Breast epithelium (tissue), 3 donors: Measurements from ENCODE around the gene SLC35B4.

Experiments
- POLR2A ChIP-seq: fragments of 450-650 bp; IDR thresholded peaks from one replicate; pipeline ENCODE4 v1.6.1; 2016; ENCODE audit warnings: antibody characterized with exemption, mild to moderate bottlenecking, moderate library complexity
- POLR2AphosphoS5 ChIP-seq, 3 donors: sonication (generic); formaldehyde crosslinking; IDR thresholded peaks; one replicate each; pipeline ENCODE4 v1.6.1; 2017; ENCODE audit warnings: antibody characterized with exemption in 3 of 3
- TF ChIP-seq, protein P1 (sequence below), 3 donors: fragments of 450-650 bp; IDR thresholded peaks; one replicate each; pipeline ENCODE4 v1.5.1; 2016 to 2017; ENCODE audit warnings: antibody characterized with exemption in 3 of 3, mild to moderate bottlenecking in 3 of 3, moderate library complexity in 3 of 3

DNA sequence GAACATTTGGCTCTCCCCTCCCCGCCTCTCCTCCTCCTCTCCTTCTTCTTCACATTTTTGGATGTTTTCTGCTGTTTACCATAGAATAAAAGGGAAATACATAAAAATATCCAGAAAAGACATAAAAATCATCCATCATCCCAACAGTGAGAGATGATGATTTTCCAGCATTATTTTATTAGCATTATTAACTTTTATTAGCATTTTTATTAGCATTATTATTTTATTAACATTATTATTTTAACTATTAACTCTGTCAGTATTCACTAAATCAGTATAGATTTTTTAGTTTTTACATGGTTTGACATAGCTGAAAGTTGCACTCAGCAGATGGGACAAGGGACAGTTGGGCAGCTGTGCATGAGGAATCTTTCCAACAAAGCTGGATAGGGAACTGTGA, 16.2 kb upstream of the SLC35B4 start:
- TF ChIP-seq, protein P1, sequence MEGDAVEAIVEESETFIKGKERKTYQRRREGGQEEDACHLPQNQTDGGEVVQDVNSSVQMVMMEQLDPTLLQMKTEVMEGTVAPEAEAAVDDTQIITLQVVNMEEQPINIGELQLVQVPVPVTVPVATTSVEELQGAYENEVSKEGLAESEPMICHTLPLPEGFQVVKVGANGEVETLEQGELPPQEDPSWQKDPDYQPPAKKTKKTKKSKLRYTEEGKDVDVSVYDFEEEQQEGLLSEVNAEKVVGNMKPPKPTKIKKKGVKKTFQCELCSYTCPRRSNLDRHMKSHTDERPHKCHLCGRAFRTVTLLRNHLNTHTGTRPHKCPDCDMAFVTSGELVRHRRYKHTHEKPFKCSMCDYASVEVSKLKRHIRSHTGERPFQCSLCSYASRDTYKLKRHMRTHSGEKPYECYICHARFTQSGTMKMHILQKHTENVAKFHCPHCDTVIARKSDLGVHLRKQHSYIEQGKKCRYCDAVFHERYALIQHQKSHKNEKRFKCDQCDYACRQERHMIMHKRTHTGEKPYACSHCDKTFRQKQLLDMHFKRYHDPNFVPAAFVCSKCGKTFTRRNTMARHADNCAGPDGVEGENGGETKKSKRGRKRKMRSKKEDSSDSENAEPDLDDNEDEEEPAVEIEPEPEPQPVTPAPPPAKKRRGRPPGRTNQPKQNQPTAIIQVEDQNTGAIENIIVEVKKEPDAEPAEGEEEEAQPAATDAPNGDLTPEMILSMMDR (IDR thresholded peaks at IDR 0.05) = no peak
- TF ChIP-seq POLR2A (no peak), POLR2AphosphoS5 (IDR thresholded peaks at IDR 0.05) (no peak)
